ENCODE data around the gene BHLHE41.

BHLHE41 gene

DNA sequence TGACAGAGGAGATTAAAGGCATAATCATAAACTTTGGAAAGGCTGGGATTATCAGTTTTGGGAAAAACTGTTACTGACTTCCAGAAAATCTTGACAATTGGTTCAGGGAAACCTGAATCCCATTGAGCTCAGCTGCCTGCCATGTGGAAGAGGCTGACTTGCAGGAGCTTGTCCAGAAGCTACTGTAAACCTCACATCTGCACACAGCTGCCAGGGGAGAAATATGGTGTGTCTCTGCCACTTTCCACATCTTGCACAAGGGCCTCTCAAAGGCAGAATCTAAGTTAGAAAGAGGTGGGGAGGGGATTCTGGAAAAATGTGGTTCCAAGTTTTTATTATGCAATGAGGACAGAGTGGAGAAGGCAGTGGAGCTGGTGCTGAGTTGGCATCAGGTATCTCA lies 8.7 kb upstream of the BHLHE41 start:
- FAIRE-seq = no peak

DNA sequence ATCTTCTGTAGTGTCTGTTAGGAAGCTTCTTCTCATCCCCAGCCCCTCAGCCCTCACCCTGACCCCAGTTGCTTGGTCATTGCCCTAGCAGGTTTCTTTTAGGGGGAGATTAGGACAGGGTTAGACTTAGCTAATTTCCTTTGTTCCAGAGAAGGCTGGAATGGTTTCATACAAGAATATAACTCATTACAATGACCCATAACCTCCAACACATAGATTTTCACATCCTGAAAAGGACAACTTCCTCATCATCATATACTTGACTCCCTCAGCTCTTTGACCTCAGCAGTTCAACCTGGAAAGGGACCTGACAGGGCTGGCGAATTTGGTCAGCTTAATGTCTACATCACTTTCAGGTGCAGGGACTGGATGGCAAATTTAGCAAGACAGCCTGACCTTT lies 8.0 kb upstream of the BHLHE41 start:
- FAIRE-seq = no peak

DNA sequence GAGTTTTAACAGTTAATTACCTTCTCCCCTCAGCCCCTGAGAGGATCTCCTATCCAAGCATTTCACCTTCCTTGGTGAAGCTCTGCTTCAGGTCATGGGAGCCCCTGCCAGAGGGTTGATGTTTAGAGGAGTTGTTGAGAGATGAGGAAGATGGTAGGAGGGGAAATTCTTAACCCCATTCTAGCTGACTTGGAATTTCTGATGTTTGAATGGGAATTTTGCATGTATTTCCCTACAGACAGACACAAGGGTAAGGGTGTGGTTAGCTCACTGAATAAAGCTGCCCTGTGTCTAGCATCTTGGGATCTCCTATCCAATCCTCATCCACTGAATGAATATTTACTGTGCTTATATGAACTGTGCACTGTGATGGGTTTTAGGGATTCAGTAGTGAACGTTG lies 7.1 kb upstream of the BHLHE41 start:
- no peak for FAIRE-seq

DNA sequence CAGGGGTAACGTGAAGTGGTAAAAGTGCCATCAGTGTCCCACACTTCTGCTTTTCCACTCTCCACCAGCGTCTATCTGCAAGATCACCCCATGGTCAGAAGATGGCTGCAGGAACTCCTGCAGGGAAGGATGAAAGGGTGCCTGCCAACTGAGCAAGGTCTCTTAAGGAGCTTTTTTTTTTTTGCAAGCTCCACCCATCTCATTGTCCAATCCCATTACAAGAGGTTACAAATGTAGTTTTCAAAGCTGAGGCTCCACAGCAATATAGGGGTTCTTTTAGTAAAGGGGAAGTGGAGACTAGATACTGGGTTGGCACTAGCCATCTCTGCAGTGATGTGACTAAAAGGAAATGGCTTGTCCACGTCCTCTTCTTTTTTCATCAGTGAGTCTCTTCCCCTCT lies 5.9 kb upstream of the BHLHE41 start:
- FAIRE-seq = no peak

DNA sequence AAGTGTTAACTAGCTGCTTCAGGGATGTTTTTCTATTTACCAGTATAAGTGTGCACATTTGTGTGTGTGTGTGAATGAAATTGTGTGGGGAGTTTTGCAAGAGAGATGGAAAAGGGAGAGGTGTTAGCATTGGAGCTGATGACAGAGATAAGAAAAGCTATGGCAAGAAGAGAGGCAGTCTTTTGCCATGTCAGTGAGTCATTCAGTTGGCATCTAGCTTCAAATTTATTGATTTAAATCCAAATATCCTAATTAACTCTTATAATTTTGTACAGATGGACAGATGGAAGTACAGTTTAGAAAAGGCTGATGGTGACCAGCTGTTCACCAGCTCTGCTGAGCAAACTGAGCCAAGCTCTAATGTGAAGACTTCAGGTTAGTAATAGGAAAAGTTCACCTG lies 3.3 kb upstream of the BHLHE41 start:
- no peak for FAIRE-seq

DNA sequence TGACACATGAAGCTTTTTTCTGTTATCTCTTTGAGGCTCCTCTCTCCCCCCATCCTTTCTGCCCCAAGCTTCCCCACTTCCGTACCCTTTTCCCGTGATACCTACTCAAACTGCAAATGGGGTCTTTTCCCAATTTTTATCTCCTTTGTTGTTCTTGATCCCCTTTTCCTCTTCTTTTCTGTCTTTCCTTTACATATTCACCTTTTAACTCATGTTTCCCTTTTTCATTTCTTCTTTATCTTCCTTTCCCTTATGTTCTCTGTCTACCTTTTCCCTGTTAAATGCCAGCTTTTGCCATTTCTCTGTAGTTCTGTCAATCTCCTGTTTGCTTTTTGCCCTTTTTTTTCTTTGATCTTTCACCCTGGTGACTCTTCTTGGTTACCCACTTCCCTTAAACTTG lies 2.6 kb upstream of the BHLHE41 start:
- no peak for FAIRE-seq

DNA sequence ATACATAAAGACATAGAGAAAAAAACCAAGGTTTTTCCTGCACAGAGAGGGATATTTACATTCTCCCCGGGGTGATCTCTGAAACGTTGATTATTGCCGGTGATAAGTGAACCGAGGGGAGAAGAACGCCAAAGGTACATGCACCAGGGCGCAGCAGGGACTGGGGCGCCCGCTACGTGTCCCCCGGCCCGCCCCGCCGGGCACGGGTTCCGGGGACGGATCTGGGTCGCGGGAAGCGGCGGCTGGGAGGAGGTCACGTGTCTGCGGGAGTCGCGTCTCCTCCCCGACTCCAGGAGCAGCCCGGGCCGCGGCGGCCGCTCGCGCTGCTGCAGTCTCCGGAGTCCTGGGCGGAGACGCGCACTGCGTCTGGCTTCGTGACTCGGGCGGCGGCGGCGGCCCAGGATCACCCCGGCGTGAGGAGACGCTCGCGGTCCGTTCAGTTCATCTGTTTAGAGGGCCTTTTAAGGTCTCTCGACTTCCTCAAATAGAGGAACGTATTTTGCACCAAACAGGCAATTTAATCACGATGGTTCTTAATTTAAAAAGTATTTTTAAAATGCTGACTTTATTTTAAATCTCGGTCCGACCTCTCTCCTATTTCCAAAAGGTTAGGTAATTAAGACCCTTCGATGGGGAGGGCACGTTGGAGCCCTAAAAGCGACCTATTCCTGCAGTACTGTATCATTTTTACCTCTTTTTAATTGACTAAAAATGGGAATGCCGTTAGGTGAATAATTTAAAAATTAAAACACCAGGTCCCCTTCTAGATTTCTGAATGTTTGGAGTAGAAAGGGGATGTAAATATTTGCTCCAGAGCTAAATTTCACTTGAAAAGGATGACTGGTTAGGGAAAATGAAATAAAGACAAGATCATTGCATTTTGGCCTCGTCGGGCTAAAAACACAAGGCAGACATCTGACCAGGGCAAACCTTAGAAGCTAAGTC lies 1.8 kb upstream of the BHLHE41 start:
- no peak for FAIRE-seq

DNA sequence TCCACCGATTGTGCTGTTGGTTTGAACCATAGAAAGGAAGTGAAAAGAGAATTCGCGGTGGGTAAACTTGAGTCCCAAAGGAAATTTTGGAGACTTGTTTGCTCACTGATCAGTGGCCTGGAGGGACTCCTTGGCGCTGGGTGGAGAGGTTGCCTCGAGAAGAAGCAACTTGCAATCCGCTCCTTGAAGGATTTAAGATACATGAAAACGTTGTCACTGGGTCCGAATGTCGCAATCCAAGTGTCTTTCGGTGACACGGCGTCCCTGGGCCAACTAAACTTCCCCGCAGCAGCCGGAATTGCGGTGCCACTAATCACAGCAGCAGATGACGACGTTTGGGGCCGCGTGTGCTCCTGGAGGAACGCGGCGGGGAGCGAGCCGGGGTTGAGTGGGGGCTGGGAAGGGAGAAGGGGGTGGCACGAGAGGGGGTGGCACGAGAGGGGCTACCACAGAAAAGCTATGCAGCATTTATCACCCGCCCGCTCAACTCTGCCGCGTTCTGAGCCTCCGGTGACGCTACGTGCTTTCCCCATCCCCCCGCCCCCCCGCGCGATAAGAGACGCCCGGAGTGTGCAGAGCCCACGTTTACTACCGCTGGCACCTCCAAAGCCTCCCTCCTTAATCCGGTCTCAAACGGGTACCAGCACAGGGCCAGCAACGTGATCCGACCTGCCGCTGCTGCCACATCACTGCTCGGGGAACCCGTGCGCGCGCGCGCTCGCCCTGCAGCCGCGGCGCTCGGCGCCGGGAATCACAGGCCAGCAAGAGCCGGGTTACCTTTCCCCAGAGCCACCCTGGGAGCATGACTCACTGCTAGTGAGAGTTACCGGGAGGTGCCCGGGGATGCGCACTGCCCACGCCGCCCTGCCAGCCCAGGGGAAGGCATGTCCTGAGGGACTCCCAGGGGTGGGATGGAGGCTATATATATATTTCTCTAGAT lies 833 bp upstream of the BHLHE41 start:
- FAIRE-seq = no peak

DNA sequence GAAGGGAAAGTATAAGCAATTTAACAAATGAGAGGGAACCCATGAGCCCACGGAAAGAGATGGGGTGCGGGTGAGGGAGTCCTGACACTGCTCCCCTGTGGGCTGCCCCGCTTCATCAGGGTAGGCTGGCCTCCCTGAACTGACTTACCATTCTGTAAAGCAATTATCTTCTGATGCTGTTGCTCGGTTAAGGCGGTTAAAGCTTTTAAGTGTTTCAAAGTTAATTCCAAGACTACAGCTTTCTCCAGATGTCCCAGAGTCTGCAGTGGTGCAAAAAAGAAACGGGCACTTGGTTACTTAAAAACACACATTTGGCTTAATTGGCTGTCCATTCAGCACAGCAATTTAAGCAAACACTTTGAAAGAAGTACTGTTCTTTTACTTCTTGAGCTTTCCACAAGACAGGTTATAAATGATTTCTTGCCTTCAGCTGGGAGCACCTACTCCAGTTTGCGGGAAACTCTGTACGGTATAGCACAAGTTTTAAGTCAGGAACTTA lies 1.3 kb downstream of the BHLHE41 start:
- no peak for FAIRE-seq

DNA sequence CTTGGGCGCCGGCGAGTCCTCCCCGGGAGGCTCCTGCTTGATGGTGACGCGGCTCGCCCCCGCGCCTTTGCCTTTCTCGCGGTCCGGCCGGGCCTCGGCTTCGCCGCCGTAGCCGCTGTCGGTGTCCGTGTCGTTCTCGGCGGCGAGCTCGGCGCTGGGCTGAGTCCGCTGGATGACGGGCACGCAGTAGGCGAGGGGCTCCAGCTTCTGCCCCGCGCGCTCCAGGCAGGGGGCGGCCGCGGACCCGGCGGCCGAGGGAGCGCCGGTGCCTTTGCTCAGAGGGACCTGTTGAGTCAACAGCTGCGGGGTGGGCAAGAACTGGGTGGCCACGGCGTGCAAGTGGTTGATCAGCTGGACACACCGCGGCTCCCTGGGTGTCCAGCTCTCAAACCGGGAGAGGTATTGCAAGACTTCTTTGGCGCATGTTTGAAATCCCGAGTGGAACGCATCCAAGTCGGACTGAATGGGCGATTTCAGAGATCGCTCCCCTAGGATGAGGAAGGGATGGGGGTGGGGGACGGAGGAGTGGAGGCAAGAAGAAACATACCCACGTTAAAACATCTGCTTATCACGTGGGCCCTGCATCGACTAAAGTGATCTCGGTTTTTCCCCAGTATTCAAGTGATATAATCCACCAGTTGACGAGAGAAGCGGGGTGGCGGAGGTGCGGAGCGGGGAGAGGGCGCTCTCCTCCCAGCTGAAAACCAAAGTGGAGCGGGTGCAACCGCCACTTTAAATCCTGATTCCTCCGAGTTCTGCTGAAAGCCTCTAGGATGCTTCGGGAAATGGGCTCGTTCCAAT lies 2.0 kb downstream of the BHLHE41 start:
- FAIRE-seq = no peak

DNA sequence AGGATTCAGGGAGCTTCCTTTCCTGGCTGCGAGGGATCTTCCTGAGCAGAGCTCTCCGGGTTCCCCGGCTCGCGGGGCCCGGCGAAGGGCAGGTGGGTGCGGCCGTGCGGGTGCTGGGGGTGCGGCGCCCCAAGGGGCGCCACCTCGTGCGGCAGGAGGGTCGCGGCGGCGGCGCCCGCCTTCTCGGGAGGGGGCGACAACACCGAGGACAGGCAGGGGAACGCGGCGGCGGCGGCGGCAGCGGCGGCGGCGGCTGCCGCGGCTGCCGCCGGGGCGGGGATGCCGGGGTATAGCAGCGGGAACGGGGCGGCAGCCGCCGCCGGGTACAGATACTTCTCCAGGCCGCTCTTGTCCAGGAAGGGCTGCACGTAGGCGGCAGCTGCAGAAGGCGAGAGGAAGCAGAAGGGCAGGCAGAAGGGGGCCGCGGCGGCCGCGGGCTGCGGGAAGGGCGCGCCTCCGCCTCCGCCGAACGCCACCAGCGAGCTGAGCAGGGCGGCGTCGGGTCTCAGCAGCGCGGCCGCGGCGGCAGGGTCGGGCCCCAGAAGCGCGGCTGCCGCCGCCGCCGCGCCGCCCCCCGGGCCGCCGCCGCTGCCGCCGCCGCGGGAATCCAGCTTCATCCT lies 2.7 kb downstream of the BHLHE41 start:
- no peak for FAIRE-seq

DNA sequence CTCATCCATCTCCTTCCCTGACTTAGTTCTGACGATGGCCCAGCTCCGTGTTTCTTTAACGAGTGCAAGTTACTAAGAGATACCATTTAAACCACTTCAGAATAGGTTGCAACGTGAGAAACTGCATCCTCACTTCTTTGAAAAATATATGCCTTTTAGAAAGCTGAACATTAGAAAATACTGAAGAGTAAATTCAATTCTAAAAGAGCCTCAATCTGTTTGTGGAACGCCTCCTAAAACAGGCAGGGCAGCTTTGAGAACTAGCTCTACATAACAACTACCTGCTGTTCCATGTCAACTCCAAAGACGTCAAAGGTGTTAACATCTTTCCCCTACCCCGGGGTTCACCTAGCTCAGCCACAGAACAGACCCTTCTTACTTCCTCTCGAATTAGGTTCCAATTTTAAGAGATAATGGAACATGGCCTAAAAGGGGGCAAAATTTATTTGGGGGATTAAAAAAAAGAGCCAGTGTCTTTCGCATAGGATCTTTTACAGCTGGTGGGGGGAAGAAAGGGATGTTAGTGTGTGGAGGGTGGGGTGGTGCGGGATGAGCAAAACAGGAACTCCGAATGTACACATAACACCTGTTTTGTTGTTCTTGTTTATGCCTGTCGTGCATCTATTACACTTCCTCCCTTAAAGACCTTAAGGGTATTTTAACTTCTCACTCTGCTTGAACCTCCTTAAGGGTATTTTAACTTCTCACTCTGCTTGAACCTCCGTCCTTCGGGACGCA lies 3.3 kb downstream of the BHLHE41 start:
- FAIRE-seq = no peak

DNA sequence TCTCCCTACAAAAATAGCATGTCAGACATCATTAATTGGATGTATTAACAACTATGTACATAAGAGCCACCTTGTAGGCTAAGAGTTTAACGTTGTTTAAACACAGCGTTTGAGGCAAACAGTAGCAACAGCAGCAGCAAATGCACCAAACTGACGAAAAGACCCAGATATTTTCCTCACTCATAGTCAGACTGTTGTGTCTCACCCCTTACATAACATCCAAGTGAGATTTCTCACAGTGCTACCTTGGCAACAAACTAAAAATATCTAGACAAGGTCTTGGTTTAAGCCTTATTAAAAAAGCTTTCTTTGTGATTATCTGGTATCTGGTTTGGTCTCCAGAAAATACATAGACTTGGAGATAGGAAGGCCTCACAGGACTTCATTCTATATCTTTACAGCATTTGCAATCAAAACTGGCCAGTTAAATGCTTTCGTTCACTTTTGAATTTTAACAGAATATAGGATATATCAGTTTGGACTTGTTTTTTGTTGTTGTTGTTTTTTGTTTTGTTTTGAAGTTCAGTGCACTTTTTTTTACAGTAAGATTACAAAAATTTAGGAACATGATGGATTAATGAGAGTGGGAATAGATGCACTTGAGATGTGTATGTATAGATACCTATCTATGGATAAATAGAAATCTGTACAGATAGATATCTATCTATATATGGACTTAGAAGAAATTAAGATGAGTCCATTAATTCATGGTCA lies 4.1 kb downstream of the BHLHE41 start:
- FAIRE-seq = no peak

DNA sequence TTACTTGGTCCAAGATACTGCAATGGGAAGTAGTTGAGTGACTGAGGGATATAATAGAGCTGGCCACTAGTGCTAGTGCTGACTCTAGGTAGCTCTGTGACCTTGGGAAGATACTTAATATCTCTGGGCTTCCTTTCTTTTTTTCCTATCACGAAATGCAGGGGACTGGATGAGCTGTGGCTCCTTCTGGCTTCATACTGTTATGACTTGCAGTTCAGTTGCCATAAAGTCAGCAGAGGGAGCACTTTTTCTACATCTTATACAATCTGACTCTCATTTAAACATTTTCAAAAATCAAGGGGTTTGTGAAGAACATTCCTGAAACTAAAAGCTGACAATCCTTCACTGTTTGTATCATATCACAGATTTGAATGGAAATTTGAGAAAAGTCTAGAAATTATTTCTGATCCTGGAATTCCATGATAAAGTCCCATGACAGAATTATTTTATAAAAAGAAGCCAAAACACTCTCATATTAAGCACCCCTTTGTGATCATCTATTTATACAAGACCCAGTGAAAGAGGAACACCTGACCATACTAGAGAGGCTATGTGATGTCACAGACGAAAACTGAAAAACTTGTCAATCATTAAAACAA lies 5.3 kb downstream of the BHLHE41 start:
- FAIRE-seq = peak; percentile 90

DNA sequence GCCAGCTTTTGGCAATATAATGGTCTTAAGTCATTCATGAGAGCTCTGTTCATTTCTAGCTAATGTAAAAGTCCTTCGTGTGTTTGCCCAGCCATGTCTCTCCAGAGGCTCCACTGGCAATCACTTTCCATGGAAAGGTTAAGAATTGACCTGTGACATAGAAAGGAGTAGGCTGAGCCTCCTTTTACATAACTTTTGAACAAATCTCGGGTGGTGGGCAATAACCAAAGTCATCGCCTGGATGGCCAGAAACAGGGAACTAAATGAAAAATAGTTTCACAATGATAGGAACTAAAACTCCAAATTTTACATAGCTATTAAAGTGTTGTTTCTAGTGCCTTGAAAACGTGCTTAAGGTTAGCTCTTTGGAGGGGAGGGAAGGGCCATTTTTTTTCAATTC lies 6.5 kb downstream of the BHLHE41 start:
- no peak for FAIRE-seq

DNA sequence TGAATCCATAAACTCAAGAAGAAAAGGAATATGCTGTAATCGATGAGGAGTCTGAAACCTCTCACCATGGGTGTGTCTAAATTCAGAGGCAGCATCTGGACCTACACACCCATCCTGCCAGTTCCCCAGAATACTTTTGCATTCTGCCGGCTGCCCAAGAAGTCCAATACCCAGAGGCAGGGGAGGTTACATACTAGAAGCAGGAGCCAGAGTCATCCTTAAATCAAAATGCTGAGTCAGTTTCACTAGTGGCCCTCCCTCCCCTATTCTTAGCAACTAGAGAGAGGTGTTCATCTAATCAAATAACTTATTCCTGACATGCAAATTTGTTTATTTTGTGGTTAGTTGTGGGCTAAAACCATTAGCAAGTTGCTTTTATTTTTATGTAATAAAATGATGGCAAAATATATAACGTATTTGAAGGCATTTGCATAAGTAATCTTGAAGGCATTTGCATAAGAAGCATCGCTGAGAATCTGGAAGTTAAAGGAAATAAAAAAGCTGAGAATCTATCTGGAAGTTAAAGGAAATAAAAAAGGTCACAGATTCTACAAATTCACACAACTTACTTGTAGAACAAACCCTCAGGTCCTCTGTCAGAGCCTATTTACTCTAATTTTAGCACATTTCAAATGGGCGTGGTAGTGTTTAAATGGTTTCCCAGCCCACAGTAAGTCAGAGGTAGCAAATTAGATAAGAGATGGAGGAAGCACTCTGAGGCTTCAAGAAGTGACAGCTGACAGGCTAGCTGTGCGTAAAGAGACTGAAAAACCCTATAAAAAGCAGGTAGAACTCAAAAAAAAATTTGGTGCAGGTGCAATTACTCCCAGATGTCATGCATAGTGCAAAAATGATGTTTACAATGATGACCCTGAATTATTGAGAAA lies 7.8 kb downstream of the BHLHE41 start:
- FAIRE-seq = no peak

DNA sequence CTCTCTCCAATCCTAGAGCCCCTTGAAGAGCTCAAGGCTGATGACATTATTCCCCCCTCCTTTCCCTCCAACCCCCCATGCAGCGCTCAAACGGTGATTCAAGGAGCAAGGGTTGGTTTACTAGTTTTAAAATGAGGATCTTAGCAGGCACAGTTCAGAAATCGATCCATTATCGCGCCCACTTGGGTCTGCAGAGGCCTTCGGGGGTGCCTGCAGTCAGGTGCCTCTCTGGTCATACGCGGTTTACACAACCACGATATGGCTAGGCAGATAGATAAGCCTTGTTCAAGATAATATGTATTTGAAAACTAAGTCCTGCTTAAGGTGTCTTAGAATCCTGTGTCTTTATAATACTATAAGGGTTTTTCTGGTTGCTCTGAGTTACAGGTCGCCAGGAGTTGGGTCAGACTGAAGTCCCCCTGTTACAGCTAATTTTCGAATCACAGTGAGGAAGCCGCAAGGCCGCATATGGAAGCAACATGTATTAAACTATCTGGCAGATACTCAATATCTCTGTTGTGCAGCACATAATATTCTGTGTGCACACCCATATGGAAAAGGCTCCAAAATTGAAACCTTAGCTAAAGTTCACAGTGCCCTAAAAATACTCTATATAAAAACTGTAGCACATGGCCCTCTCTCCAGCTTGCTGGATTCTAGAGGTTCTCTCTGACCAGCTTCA lies 10.0 kb downstream of the BHLHE41 start:
- FAIRE-seq = no peak

DNA sequence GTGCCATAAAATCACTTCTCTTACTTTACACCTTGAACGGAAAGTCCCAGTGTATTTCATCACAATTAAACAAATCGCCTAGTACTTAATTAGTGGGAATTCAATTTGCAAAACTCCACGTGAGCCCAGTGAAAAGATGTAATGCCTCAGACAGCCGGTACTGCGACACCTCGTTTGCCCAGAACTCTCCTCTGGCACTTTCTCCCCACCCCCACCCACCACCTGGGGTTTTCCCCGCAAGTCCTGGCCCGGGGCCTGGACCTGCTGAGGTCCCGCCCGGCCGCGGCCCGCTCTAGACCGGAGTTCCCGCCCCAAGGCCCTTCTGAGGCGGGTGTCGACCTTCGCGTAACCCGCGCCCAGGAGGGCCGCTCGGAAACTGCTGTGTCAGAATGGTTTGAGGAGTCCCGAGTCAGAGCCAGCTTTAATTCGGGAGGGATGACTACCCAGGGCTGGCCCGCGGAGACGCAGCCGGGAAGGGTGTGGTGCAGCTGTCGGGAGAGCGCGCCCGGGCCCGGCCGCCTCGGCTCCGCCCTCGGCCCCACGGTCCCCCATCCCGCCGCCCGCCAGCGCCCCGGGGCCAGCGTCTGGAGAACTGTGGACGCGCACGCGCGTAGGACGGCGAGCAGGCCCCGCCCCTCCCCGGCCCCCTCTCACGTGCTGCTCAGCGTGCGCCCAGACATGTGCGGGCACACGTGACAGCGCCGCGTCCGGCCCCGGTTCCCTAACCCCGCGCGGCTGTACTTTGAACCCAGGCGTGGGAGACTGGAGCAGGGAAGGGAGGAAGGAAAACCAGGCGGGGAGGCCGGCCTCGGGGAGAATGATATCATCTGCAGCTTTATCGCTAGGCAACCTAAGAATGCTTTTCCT lies 10.8 kb downstream of the BHLHE41 start:
- FAIRE-seq = no peak

All from A204.1 (cell line).